Transverse colon (tissue), 4 donors: ENCODE results near the gene LTA4H. TPM values are rescaled to one million over a fixed set of nuclear protein-coding genes. Genes with fewer than 3 reads are reported as not detected.
A peak's percentile ranks its signal among the peaks of the same experiment; 100 is the strongest.

Experiments used
- DNase-seq: peaks from one replicate; pipeline ENCODE4 v3.0.0-alpha.2; 2019
- H3K27ac ChIP-seq, 4 donors: fragments of 200-600 bp; sonication (generic); 2 replicates each; pipeline ENCODE4 v1.5.1; 2016 to 2018; ENCODE audit warnings: inconsistent platforms in 4 of 4
- H3K27me3 ChIP-seq: fragments of 200-600 bp; sonication (generic); 2 replicates; pipeline ENCODE4 v1.5.1; 2017; ENCODE audit warnings: inconsistent platforms
- H3K36me3 ChIP-seq, 4 donors: fragments of 200-600 bp; sonication (generic); 2 replicates each; pipeline ENCODE4 v1.5.1; 2017 to 2019; ENCODE audit warnings: inconsistent platforms in 4 of 4
- H3K4me1 ChIP-seq, 4 donors: fragments of 200-600 bp; sonication (generic); 2 replicates each; pipeline ENCODE4 v1.5.1; 2017 to 2020; ENCODE audit warnings: inconsistent platforms in 4 of 4
- H3K4me3 ChIP-seq, 4 donors: fragments of 200-600 bp; sonication (generic); 1 replicate in 1 of 4; 2 replicates in 3 of 4; pipeline versions ENCODE4 v1.5.1 to v1.6.1; 2017 to 2019; ENCODE audit warnings: inconsistent platforms in 4 of 4
- H3K9me3 ChIP-seq, 2 donors: fragments of 200-600 bp; sonication (generic); 2 replicates each; pipeline ENCODE4 v1.5.1; 2017 to 2019; ENCODE audit warnings: inconsistent platforms in 2 of 2
- EP300 ChIP-seq: sonication (generic); formaldehyde crosslinking; IDR thresholded peaks from one replicate; pipeline ENCODE4 v1.6.1; 2017; ENCODE audit warnings: antibody characterized with exemption, low read depth
- POLR2A ChIP-seq: fragments of 450-650 bp; IDR thresholded peaks from one replicate; pipeline ENCODE4 v1.6.1; 2016; ENCODE audit warnings: antibody characterized with exemption, mild to moderate bottlenecking, moderate library complexity
- POLR2AphosphoS5 ChIP-seq, 3 donors: sonication (generic); formaldehyde crosslinking; IDR thresholded peaks; one replicate each; pipeline ENCODE4 v1.6.1; 2016; ENCODE audit warnings: antibody characterized with exemption in 3 of 3
- WGBS, 2 donors: methylation state at CpG; one replicate each; pipeline ENCODE4 v1.1.5; 2018; ENCODE audit warnings: low coverage in 1 of 2; 5-methylcytosine and 5-hydroxymethylcytosine counted together
- in situ Hi-C, 4 donors: fragments of 200-750 bp; cut with MboI; loops; one replicate each; pipeline versions ENCODE4 v1.15.0 to v1.15.1; 2017; ENCODE audit warnings: low sequenced_read_pairs in 3 of 4, low pct_ligation_motif_present in 1 of 4, low pct_unique_long_range_greater_than_20kb in 1 of 4
- intact Hi-C: fragments of 100-400 bp; cut with DNase I; formaldehyde crosslinking; loops from one replicate; pipeline ENCODE4 v1.15.1; 2023; ENCODE audit warnings: low total_unique reads
- total RNA-seq, 4 donors: library from RNA; depleted of rRNA; stranded (reverse); fragments of >200 nt; gene quantifications; one replicate each; pipeline ENCODE4 v1.1.0, GENCODE V29; 2016
- TF ChIP-seq, protein P1 (sequence below), 5 experiments: fragments of 200-600 bp in 3 of 5; fragments of 450-650 bp in 2 of 5; sonication (generic) in 3 of 5; IDR thresholded peaks; 1 replicate in 2 of 5; 2 replicates in 3 of 5; pipeline ENCODE4 v1.5.1; 2016 to 2017; ENCODE audit warnings: antibody characterized with exemption in 5 of 5, inconsistent platforms in 3 of 5, mild to moderate bottlenecking in 2 of 5, moderate library complexity in 1 of 5

LTA4H gene
- total RNA-seq, 4 donors from 2014 or later, result 22.4 to 91.9 (median 63.6) TPM

DNA sequence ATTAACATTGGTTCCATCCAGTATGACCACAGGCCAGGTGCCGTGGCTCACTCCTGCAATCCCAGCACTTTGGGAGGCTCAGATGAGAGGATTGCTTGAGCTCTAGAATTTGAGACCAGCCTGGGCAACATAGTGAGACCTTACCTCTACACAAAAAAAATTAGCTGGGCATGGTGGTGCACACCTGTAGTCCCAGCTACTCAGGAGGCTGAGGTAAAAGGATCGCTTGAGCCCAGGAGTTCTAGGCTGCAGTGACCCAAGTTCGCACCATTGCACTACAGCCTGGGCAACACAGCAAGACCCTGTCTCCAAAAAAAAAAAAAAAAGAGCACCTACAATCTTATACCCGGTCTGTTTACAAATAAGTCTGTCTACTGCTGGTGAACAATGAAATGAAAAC, 9.9 kb downstream of the LTA4H start:
- 88 to 99% methylated on average over 1 to 4 of the region's 4 CpGs for whole genome bisulfite sequencing, 2 donors
- in situ Hi-C loops (no loop called here), intact Hi-C loops (loop anchor here (5.0 kb wide), 1 partner anchor 533 kb away; no protein-coding TSS in a partner anchor)
- Histone ChIP-seq H3K9me3 (no peaks in the 10 kb centered on the region), H3K36me3 (peaks cover 0 to 40% (median 17%) of the 10 kb centered on the region in 4 donors), H3K27ac (no peak overlapping the region), H3K4me3 (no peak overlapping the region), H3K4me1 (no peaks in the 10 kb centered on the region), H3K27me3 (no peaks in the 10 kb centered on the region)
- TF ChIP-seq POLR2A (no peak), EP300 (no peak), POLR2AphosphoS5 (IDR thresholded peaks at IDR 0.05) (no peak)
- TF ChIP-seq, protein P1, sequence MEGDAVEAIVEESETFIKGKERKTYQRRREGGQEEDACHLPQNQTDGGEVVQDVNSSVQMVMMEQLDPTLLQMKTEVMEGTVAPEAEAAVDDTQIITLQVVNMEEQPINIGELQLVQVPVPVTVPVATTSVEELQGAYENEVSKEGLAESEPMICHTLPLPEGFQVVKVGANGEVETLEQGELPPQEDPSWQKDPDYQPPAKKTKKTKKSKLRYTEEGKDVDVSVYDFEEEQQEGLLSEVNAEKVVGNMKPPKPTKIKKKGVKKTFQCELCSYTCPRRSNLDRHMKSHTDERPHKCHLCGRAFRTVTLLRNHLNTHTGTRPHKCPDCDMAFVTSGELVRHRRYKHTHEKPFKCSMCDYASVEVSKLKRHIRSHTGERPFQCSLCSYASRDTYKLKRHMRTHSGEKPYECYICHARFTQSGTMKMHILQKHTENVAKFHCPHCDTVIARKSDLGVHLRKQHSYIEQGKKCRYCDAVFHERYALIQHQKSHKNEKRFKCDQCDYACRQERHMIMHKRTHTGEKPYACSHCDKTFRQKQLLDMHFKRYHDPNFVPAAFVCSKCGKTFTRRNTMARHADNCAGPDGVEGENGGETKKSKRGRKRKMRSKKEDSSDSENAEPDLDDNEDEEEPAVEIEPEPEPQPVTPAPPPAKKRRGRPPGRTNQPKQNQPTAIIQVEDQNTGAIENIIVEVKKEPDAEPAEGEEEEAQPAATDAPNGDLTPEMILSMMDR (IDR thresholded peaks at IDR 0.05), result no peak
- no peak for DNase-seq

DNA sequence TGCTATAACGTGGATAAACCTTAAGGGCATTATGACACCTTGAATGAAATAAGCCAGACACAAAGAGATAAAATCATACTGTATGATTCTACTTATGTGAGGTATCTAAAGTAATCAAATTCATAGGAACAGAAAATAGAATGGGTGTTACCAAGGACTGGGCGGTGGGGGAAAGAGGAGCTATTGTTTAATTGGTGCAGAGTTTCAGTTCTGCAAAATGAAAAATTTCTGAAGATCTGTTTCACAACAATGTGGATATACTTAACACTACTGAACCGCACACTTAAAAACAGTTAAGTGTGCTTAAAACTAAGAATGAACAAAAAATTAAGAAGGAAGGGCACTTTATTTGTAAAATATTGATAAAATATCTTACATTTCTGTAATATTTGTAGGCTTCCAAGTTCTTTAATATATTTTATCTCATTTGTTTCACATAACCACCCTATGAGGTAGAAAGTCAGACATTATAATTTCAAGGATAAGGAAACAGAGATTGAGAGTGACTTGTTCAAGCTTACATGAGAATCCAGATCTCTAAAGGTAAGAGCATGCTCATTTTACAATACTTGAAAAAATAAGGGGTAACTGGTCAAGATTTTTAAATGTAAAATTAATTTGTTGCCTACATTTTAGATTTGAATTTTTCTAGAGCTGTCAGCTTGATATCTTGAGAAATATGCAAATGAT, 14.9 kb downstream of the LTA4H start:
- Histone ChIP-seq H3K4me1 (no peaks in the 10 kb centered on the region), H3K27me3 (no peaks in the 10 kb centered on the region), H3K36me3 (peaks cover 0 to 51% (median 16%) of the 10 kb centered on the region in 4 donors), H3K9me3 (no peaks in the 10 kb centered on the region), H3K27ac (no peak overlapping the region), H3K4me3 (no peak overlapping the region)
- intact Hi-C loops (no loop called here), in situ Hi-C loops (loop anchor here in 1 of 4 donors (25.0 kb wide), 1 partner anchor 433 kb away; no protein-coding TSS in a partner anchor)
- TF ChIP-seq POLR2AphosphoS5 (IDR thresholded peaks at IDR 0.05) (no peak), POLR2A (no peak), EP300 (no peak)
- TF ChIP-seq, protein P1 (IDR thresholded peaks at IDR 0.05), result no peak
- DNase-seq, result no peak
- WGBS, 2 donors, result 64 to 76% methylated on average over 3 of the region's 3 CpGs

DNA sequence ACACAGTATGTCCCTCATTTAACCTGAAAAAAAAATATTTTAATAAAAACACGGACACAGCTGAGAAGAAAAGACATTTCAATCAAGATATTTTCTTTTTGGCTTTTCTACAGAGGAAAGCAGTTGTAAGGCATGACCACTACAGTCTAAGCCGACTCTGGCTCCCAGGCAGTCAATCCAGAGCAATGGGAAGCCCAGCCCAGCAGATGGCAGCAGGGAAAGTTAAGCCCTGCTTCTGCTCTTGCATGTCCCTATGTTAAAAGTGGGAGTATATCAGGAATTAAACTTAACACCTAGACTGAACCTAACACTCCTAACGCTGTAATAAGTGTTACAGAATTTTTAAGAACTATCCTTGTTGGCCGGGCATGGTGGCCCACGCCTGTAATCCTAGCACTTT, 19.7 kb downstream of the LTA4H start:
- 85 to 88% methylated on average over 3 to 5 of the region's 5 CpGs for WGBS, 2 donors
- intact Hi-C loops, result no loop called here
- DNase-seq, result no peak

DNA sequence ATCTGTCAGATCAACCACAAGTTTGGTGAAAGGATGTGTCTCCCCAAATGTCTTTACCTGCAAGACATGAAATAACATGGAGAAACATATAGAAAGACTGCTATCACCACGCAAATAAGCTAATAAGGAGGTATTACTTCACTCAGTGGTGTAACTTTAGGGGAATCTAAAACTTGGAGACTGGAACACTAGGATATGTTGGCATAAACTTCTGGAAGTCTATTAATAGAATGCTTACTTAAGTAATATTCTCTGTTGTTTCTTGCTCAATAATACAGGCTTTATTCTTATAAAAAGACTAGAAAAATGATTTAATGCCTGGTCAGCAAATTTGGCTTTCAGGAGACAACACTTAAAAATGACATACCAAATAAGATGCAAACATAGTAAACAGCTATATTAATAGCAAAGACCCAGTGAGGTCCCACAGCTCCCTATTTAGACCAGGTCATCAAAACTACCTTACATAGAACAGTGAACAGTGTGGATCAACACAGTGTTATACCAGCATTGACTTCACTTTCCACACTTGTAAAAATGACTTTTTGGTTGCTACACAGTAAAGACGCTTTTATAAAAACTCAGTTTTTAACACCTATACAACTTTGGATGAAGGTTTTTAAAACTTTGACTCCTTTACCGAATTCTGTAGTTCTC, 20.3 kb downstream of the LTA4H start:
- Histone ChIP-seq H3K27me3 (no peaks in the 10 kb centered on the region), H3K4me1 (no peaks in the 10 kb centered on the region), H3K27ac (no peak overlapping the region), H3K9me3 (no peaks in the 10 kb centered on the region), H3K4me3 (no peak overlapping the region), H3K36me3 (peaks cover 0 to 71% (median 25%) of the 10 kb centered on the region in 4 donors)
- intact Hi-C loops (no loop called here), in situ Hi-C loops (loop anchor here in 1 of 4 donors (25.0 kb wide), 1 partner anchor 428 kb away; no protein-coding TSS in a partner anchor)
- TF ChIP-seq EP300 (no peak), POLR2AphosphoS5 (IDR thresholded peaks at IDR 0.05) (no peak), POLR2A (no peak)
- TF ChIP-seq, protein P1 (IDR thresholded peaks at IDR 0.05), result no peak
- no peak for DNase-seq
- 92 to 98% methylated on average over 3 of the region's 3 CpGs for WGBS, 2 donors

More for the DNA sequence above, 19.7 kb downstream of the LTA4H start:
- Histone ChIP-seq H3K4me1 (no peaks in the 10 kb centered on the region), H3K36me3 (peaks cover 0 to 65% (median 23%) of the 10 kb centered on the region in 4 donors), H3K27ac (no peak overlapping the region), H3K27me3 (no peaks in the 10 kb centered on the region), H3K9me3 (no peaks in the 10 kb centered on the region), H3K4me3 (no peak overlapping the region)
- no peak for TF ChIP-seq EP300
- TF ChIP-seq, protein P1 (IDR thresholded peaks at IDR 0.05), result peak in 1 of 5 experiments; percentile 20
- in situ Hi-C loops, result loop anchor here in 1 of 4 donors (25.0 kb wide), 1 partner anchor 428 kb away; no protein-coding TSS in a partner anchor
